ELR (cell line): ENCODE results near the gene FMR1.

ENCODE experiments used
- DNase-seq: peaks from one replicate; pipeline ENCODE4 v3.0.0-alpha.2; 2015; ENCODE audit warnings: low read depth

Gene FMR1

DNA sequence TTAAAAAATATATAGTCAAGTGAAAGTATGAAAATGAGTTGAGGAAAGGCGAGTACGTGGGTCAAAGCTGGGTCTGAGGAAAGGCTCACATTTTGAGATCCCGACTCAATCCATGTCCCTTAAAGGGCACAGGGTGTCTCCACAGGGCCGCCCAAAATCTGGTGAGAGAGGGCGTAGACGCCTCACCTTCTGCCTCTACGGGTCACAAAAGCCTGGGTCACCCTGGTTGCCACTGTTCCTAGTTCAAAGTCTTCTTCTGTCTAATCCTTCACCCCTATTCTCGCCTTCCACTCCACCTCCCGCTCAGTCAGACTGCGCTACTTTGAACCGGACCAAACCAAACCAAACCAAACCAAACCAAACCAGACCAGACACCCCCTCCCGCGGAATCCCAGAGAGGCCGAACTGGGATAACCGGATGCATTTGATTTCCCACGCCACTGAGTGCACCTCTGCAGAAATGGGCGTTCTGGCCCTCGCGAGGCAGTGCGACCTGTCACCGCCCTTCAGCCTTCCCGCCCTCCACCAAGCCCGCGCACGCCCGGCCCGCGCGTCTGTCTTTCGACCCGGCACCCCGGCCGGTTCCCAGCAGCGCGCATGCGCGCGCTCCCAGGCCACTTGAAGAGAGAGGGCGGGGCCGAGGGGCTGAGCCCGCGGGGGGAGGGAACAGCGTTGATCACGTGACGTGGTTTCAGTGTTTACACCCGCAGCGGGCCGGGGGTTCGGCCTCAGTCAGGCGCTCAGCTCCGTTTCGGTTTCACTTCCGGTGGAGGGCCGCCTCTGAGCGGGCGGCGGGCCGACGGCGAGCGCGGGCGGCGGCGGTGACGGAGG lies at the start of gene FMR1:
Gene FMR1 (plus strand): TSS at position 728 of the 831 bp plus-strand sequence. CDS start 261 bp downstream, outside the sequence.
- peak; percentile 92 for DNase-seq

DNA sequence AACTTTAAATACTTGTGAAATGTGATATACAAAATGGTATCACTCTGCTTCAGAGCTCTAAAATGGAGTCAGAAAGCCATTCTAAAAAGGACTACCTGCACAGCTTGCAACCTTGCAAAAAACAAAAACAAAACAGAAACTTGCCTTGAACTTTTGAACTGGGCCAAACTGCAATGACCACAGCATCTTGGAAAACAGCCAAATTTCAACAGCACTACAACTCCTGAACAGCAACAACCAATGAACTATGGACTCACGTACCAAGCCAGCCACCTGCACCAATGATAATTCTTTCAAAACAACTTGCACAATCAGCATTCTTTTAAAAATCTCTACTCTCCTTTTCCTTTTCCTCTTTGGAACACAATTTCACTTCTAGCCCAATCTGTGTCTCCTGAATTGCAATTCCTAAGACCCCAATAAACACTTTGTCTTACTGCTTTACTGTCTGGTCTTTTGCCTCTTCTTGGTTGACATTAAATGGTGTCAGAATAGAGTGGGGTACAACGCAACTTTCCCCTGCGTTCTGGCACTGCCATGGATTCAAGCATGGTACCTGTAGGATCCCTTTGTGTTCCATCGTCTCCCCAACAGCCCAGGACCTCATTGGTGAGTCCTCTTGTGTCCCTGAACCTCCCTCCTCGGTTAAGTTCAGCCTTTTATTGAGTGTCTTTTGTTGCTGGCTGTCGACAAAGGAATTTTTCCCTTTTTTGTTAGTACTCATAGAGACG lies 35.7 kb upstream of the FMR1 start:
- DNase-seq, result no peak

DNA sequence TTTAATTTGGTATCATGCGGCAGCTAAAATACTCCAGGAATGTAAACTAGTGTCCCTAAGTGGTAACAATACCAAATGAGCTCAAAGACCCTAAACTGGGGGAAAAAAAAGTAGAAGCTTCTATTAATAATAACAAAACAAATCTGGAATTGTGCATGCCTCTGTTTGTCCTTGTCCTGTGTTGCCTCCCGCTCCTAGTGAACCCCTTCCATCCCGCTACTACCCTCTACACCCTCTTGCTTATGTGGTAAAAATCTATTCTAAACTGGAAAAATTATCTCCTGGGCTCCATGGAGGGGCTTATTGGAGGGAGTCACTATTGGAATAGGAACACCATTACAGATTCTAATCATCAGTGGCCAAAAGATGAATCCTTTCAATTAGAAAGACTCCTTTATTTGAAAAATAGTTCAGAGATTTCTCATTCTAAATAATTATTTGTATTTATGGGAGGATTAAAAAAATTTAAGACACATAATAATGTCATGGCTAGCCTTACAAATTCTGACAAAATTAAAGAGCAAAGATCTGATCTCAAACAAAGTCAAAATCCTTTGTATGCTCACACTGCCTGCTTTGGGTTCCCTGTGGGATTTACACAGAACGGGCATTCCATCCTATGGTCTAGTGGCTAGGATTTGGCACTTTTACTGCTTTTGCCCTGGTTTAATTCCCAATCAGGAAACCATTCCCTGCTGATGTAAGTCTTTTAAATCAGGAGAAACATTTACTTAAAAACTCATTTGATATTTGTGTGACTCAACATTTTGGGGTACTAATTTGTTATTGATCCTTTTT lies 34.7 kb upstream of the FMR1 start:
- no peak for DNase-seq

DNA sequence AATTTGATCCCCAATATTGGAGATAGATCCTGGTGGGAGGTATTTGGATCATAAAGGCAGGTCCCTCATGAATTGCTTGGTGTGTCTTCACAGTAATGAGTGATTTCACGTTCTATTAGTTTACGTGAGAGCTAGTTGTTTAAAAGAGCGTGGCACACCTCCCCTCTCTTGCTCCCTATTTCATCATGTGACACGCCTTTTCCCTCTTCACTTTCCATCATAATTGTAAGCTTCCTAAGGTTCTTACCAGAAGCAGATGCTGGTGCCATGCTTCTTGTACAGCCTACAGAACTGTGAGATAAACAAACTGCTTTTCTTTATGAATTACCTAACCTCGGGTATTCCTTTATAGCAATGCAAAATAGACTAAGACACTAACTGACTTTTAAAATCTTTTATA lies 34.0 kb upstream of the FMR1 start:
- DNase-seq, result no peak

DNA sequence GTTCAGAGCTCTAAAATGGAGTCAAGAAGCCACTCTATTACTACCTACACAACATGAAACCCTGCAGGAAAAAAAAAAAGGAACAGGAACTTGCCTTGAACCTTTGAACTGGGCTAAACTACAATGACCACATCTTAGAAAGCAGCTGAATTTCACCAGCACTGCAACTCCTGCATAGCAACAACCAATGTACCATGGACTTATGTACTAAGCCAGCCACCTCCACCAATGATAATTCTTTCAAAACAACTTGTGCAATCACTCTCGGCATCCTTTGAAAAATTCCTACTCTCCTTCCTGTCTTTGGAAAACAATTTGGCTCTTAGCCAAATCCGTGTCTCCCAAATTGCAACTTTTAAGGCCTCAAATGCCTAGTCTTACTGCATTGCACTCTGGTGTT lies 26.8 kb upstream of the FMR1 start:
- no peak for DNase-seq

DNA sequence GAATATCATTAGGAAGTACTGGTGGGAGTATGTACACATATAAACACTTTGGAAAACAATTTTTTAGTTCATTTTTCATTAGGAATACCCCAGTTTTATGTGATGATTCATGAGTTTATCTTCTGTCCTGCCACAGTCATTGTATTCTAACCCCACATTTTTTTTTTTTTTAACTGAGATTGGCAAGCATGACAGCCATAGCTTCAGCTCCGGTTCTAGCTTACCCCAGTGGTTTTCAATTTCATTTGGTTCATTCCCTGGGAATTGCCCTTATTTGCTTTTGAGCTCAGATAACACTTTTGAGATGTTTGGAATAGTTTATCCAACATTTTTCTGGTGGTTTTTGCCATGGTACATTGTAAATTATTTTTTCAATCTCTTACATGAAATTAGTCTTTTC lies 21.0 kb upstream of the FMR1 start:
- no peak for DNase-seq

DNA sequence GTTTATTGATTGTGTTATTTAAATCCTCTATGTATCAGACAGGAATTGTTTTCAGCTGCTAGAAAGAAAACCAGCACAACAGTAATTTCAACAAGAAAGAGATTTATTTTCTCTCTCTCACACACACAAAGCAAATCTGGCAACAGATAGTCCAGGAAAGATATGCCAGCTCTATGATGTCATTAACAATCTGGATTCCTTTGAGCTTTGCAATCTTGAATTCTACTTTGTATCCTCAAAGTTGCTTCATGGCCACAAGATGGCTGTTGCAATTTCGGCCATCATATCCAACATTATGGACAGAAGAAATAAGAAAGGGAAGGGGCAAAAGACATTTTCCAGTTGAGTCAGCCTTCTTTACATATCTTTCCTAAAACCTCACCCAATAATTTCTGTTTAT lies 19.8 kb upstream of the FMR1 start:
- DNase-seq, result peak; percentile 15

DNA sequence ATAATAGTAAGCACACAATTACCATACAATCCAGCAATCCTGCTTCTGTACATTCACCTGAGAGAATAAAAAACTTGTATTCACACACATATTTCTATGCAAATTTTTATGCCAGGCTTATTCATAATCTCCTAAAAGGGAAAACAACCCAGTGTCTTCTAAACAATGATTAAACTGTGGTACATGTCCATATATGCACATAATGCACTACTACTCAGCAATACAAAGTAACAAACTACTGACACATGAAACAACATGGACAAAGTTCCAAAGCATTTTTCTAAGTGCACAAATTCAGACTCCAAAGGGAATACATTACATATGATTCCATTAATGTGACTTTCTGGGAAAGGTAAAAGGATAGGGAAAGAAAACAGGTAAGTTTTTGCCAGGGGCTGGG lies 18.0 kb upstream of the FMR1 start:
- DNase-seq, result no peak

DNA sequence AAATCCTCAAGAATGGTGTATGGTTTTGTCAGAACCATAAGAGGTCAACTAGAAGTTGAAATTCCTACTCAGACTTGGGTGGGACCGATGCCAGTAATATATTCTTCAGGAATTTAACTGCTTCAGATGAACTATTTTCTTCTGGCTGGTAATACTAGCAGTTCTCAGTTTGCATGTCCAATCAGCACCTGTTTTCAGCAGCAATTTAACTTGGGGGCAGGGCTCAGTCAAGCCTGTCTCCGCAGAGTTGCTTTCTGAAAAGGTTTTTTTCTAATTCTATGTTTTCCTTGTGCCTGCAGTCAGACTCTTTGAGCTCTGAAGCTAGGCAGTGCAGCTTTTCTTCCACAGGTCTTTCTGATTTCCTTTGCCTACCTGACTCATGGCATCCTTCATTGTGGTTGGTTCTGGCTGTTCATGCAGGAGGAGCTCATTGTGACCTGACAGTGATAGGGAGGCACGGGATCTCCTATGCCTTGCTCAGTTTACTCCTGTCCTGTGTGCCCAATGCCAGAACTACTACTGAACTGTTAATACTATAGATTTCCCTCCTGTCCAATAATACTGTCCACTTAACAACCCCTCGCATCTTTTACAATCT lies 17.3 kb upstream of the FMR1 start:
- no peak for DNase-seq

DNA sequence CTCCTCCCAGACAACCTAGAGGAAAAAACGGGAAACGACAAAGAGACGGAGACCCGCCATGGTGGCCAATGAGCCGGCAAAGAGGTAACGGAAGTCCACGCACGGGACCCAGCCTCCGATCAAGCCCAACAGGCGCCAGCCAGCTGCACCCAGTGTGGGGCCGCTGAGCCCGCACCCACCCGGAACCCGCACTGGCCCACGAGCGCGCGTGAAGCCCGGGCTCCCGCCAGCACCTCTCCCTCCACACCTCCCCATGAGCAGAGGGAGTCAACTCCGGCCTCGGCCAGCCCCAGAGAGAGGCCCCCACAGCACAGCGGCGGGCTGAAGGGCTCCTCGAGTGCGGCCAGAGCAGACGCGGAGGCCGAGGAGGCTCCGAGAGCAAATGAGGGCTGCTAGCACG lies 14.6 kb upstream of the FMR1 start:
- no peak for DNase-seq

DNA sequence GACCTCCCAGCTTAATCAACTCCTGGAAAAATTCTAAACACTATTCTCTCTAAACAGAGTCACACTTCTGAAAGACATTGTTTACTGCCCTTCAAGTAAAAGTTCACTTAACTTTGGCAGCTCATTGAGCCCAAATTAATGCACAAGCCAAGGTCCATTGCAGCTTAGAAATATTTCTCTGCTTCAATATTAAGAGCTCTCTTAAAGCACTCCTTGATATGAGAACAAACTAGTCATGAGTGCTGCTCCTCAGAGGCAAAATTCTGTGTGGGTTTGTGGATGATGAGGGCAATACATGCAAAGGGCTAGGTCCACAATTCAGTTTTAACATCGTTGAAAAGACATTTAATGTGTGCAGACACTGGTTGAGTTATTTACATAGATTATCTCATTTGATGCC lies 12.8 kb upstream of the FMR1 start:
- no peak for DNase-seq

DNA sequence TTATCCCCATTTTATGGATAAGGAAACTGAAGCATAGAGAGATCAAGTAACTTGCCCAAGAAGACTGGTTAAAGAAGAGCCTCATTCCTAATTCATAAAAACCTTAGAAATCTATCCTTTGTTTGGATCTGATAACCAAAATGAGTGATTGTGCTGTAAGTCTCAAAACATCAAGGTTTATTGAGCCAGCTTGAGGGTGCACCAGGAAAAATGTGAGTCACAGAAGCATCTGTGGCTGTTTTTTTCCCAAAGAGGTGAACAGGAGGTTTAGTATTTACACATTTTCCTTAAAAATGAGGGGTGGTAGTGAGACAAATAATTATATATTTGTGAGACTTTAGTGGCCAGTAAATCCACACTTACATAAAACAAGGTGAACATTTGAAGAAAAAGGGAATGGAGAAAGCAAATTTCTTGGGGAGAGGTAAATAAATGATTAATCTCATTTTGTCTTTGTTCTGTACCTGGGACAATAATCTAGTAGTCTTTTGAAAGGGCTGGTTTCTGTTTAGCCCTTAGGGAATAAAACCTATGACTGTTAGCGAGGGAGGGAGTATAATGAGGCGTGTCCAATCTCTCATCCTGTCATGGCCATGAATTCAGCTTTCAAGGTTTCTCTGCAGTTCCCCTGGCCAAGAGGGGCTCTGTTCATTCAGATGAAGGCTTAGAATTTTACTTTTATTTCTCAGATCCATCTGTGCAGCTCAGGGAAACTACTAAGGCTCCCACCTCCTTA lies 12.2 kb upstream of the FMR1 start:
- no peak for DNase-seq

DNA sequence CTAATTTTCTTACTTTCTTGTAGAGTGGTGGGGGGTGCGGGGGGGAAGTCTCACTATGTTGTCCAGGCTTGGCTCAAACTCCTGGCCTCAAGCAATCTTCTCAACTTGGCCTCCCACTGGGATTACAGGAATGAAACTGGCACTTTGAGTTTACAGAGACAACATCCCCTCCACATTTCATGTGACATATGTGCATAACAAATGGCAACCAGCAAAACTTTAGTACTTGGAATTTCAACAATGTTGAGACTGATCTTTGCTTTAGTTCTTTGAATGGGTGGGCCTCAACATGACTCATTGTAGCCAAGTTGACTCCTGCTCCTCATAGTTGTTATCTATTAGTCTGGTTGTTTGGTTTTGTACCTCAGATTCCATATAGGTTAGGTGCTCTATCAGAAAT lies 11.4 kb upstream of the FMR1 start:
- DNase-seq, result no peak

DNA sequence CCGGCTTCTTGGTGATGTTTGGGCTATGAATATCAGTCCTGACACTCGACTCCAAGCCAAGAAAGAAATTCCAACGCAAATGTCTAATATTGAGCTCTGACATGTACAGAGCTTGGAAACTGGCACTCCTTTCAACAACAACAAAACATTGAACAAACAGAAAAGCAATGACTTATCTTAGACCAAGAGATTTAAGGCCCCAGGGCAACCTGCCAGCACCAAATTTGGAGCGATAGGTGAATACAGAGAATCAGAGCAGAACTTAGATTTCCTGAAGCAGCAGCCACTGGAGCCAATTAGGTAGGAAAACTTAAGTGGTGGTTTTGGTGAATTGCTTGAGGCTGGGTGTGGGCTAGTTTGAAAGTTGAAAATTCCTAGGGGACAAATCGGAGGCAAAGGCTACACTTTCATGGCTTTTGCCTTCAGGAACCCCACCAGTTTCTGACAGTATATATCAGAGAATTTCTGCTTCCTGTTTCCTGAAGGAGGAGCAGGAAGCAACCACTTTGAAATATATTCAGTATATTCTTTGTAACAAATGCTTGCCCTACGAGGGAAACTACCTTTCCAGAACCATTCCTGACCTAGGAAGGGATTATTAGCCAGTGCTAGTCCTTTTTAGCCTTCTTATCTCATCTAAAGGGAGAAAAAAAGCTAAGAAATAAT lies 10.1 kb upstream of the FMR1 start:
- DNase-seq, result no peak

DNA sequence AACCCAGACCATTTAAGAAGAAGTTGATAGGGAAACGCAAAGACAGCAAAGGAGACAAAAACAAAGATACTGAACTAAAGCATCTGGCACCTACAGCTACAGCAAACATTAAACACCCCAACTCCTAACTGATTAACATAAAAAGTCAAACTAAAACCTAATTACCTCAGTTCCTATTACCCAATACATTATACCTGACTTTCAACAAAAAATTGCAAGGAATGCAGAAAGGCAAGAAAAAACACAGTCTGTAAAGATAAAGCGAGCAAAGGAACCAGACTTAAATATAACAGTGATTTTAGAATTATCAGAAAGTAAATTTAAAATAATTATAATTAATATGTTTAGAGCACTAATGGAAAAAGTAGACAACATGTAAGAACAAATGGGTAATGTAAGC lies 9.4 kb upstream of the FMR1 start:
- DNase-seq, result no peak

DNA sequence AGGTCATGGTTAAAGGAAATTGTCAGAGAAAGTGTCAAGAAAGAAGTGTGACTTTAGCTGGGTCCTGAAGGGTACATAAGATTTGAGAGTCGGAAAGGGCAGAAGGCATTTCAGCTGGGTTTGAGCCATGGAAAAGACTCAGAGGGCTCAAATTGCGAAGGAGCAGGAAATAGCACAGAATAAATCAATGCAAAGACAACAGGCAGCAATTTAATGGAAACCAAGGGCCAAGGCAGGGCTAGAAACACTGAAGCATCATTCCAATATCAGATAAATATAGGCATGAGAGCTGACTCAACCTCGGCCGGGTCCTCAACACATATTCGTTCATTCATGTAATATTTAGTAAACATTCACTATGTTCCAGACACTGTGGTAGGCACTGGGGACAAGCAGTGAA lies 3.6 kb upstream of the FMR1 start:
- no peak for DNase-seq

DNA sequence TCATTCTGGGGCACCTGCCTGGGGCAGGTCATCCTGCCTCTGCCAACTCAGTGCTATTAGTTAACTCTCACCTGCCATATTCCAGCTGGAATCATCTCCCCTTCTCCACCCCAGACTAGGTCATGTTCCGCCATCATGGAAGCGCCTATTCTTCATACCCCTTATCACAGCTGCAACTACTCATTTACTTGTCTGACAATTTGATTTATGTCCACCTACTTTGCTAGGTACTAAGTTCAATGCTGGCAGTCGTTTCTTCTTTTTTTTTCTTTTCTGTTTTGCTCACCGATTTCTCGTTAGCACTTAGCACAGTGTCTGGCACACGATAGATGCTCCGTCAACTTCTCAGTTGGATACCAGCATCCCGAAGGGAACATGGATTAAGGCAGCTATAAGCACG lies 1.1 kb upstream of the FMR1 start:
- DNase-seq, result no peak

DNA sequence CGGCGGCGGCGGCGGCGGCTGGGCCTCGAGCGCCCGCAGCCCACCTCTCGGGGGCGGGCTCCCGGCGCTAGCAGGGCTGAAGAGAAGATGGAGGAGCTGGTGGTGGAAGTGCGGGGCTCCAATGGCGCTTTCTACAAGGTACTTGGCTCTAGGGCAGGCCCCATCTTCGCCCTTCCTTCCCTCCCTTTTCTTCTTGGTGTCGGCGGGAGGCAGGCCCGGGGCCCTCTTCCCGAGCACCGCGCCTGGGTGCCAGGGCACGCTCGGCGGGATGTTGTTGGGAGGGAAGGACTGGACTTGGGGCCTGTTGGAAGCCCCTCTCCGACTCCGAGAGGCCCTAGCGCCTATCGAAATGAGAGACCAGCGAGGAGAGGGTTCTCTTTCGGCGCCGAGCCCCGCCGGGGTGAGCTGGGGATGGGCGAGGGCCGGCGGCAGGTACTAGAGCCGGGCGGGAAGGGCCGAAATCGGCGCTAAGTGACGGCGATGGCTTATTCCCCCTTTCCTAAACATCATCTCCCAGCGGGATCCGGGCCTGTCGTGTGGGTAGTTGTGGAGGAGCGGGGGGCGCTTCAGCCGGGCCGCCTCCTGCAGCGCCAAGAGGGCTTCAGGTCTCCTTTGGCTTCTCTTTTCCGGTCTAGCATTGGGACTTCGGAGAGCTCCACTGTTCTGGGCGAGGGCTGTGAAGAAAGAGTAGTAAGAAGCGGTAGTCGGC lies 528 bp downstream of the FMR1 start:
- DNase-seq, result peak; percentile 61

DNA sequence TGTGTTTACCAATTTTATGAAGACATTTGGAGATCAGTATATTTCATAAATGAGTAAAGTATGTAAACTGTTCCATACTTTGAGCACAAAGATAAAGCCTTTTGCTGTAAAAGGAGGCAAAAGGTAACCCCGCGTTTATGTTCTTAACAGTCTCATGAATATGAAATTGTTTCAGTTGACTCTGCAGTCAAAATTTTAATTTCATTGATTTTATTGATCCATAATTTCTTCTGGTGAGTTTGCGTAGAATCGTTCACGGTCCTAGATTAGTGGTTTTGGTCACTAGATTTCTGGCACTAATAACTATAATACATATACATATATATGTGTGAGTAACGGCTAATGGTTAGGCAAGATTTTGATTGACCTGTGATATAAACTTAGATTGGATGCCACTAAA lies 1.9 kb downstream of the FMR1 start:
- DNase-seq, result no peak

DNA sequence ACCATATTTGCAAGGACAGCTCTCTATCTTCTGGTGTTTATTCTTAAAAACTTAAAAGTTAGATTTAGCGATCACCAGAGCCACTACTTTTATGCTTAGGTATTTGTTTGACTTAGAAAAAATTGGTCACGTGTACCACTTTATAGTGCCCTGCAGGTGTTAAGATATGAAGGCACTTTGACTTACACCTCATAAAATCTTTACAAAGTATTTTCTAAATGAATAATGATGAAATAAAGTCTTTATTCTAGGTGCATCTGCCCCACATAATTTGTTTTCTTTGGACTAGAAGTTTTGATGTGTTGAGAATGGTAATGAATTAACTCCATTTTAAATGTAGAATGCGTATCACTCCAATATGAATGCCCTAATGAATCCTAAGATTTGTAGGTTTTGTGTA lies 2.9 kb downstream of the FMR1 start:
- DNase-seq, result no peak
